ENCODE results near the gene IPO5. TPM values are rescaled to one million over a fixed set of nuclear protein-coding genes. Genes with fewer than 3 reads are reported as not detected.
"Not testable (repeated sequence)": the region's sequence is repeated elsewhere in the genome, so short reads cannot be mapped to it uniquely, and the experiment has no call there.

The IPO5 gene
- total and polyA plus RNA-seq, 3 experiments from 2014 or later: 38.2 to 239 (median 225) TPM

GRCh38 chr13:98004107-98004506, 50.6 kb downstream of the IPO5 start:
- Mint-ChIP-seq H3K4me1 (no peaks in the 10 kb centered on the region), H3K27ac (peak overlapping the region in 1 of 8 donors; percentile 74), H3K4me3 (no peak overlapping the region), H3K36me3 (peaks cover 31 to 89% (median 38%) of the 10 kb centered on the region in 3 donors), H3K9me3 (no peaks in the 10 kb centered on the region), H3K27me3 (no peaks in the 10 kb centered on the region)
- peaks cover 42% of the 10 kb centered on the region for H3K36me3 ChIP-seq (ENCODE audit: insufficient read depth, low read length)
- no peaks in the 10 kb centered on the region for H3K9me3 ChIP-seq (ENCODE audit: low read length)
- no peak for DNase-seq
- no peak overlapping the region for H3K27ac ChIP-seq (ENCODE audit: low read depth, low read length)
- H3K4me3 ChIP-seq (ENCODE audit: low read length): no peak overlapping the region
- ChIA-PET POLR2A (no interaction called here), CTCF (no interaction called here)
- no peaks in the 10 kb centered on the region for H3K27me3 ChIP-seq (ENCODE audit: insufficient read depth, low read length, poor library complexity, severe bottlenecking)
- H3K4me1 ChIP-seq (ENCODE audit: insufficient read depth, low read length): no peaks in the 10 kb centered on the region

- H3K27me3 Mint-ChIP-seq; H3K4me3 ChIP-seq (ENCODE audit: low read length); CTCF ChIA-PET; H3K27ac Mint-ChIP-seq; H3K27ac ChIP-seq (ENCODE audit: low read depth, low read length); DNase-seq; H3K9me3 ChIP-seq (ENCODE audit: low read length); H3K4me1 ChIP-seq (ENCODE audit: insufficient read depth, low read length); H3K4me3 Mint-ChIP-seq; H3K27me3 ChIP-seq (ENCODE audit: insufficient read depth, low read length, poor library complexity, severe bottlenecking); H3K4me1 Mint-ChIP-seq; POLR2A ChIA-PET; H3K9me3 Mint-ChIP-seq: not testable (repeated sequence)
- H3K36me3 ChIP-seq (ENCODE audit: insufficient read depth, low read length): peaks cover 44% of the 10 kb centered on the region
- peaks cover 33 to 90% (median 38%) of the 10 kb centered on the region in 3 donors for H3K36me3 Mint-ChIP-seq
Observed at GRCh38 chr13:98004997-98005396, 51.5 kb downstream of the IPO5 start.

DNA sequence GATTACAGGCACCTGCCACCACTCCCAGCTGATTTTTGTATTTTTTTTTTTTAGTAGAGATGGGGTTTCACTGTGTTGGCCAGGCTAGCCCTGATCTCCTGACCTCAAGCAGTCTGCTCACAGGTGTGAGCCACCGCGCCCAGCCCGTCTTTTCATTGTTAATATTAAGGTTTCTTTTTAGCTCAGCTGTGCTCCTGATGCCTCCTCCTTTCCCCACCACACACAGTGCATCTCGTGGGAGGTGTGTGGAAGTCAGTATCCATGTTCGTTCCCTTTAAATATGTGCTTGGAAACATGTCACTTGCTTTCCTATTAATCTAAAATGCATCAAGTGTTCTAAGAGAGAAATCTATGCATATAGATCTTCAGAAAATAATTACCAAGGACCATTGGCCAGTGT, 53.5 kb downstream of the IPO5 start:
- Mint-ChIP-seq H3K9me3 (no peaks in the 10 kb centered on the region), H3K27ac (peak overlapping the region in 1 of 8 donors; percentile 15), H3K27me3 (no peaks in the 10 kb centered on the region), H3K4me1 (no peaks in the 10 kb centered on the region), H3K4me3 (no peak overlapping the region), H3K36me3 (peaks cover 40 to 87% (median 40%) of the 10 kb centered on the region in 3 donors)
- Histone ChIP-seq H3K27me3 (ENCODE audit: insufficient read depth, low read length, poor library complexity, severe bottlenecking) (no peaks in the 10 kb centered on the region), H3K36me3 (ENCODE audit: insufficient read depth, low read length) (peaks cover 48% of the 10 kb centered on the region), H3K4me1 (ENCODE audit: insufficient read depth, low read length) (no peaks in the 10 kb centered on the region), H3K9me3 (ENCODE audit: low read length) (no peaks in the 10 kb centered on the region), H3K4me3 (ENCODE audit: low read length) (no peak overlapping the region), H3K27ac (ENCODE audit: low read depth, low read length) (no peak overlapping the region)
- ChIA-PET POLR2A (interaction anchor here (0.6 to 0.7 kb wide), 2 partner anchors 434 to 852 kb away, joined by 7 to 8 read pairs; no protein-coding TSS in a partner anchor), CTCF (no interaction called here)
- DNase-seq: no peak

- Histone ChIP-seq H3K4me1 (ENCODE audit: insufficient read depth, low read length) (no peaks in the 10 kb centered on the region), H3K36me3 (ENCODE audit: insufficient read depth, low read length) (peaks cover 31% of the 10 kb centered on the region), H3K4me3 (ENCODE audit: low read length) (no peak overlapping the region), H3K27me3 (ENCODE audit: insufficient read depth, low read length, poor library complexity, severe bottlenecking) (no peaks in the 10 kb centered on the region), H3K27ac (ENCODE audit: low read depth, low read length) (no peak overlapping the region), H3K9me3 (ENCODE audit: low read length) (no peaks in the 10 kb centered on the region)
- Mint-ChIP-seq H3K4me1 (no peaks in the 10 kb centered on the region), H3K27me3 (no peaks in the 10 kb centered on the region), H3K9me3 (no peaks in the 10 kb centered on the region), H3K36me3 (peaks cover 20 to 85% (median 40%) of the 10 kb centered on the region in 3 donors), H3K27ac (no peak overlapping the region), H3K4me3 (no peak overlapping the region)
- DNase-seq: no peak
- ChIA-PET CTCF (no interaction called here), POLR2A (no interaction called here)
Observed at GRCh38 chr13:98013241-98013640, 59.8 kb downstream of the IPO5 start.

GRCh38 chr13:98014766-98015165, 61.3 kb downstream of the IPO5 start:
- no peaks in the 10 kb centered on the region for H3K4me1 Mint-ChIP-seq
- Histone ChIP-seq H3K36me3 (ENCODE audit: insufficient read depth, low read length) (peaks cover 35% of the 10 kb centered on the region), H3K4me1 (ENCODE audit: insufficient read depth, low read length) (no peaks in the 10 kb centered on the region), H3K27ac (ENCODE audit: low read depth, low read length) (no peak overlapping the region), H3K27me3 (ENCODE audit: insufficient read depth, low read length, poor library complexity, severe bottlenecking) (no peaks in the 10 kb centered on the region), H3K9me3 (ENCODE audit: low read length) (no peaks in the 10 kb centered on the region), H3K4me3 (ENCODE audit: low read length) (no peak overlapping the region)
- DNase-seq: no peak
- H3K27ac Mint-ChIP-seq: peak overlapping the region in 5 of 8 donors; percentile 3 to 78 (median 30)
- ChIA-PET POLR2A (no interaction called here), CTCF (no interaction called here)
- H3K9me3 Mint-ChIP-seq: no peaks in the 10 kb centered on the region
- H3K4me3 Mint-ChIP-seq: no peak overlapping the region
- no peaks in the 10 kb centered on the region for H3K27me3 Mint-ChIP-seq
- peaks cover 16 to 85% (median 41%) of the 10 kb centered on the region in 3 donors for H3K36me3 Mint-ChIP-seq

DNA sequence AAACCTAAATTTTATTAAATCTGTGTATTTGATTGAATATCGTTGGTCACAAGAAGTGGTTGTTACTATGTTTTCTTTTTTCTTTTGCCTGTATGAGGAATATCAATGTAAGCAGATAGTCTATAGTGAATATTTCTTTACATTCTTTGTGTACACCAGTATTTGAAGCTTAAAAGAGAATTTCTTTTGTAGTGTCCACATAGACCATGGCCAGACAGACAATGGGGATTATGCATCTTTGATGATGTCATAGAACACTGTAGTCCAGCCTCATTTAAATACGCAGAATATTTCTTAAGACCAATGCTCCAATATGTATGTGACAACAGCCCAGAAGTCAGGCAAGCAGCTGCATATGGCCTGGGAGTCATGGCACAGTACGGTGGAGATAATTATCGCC, 64.8 kb downstream of the IPO5 start:
- ChIA-PET POLR2A (no interaction called here), CTCF (no interaction called here)
- Mint-ChIP-seq H3K9me3 (no peaks in the 10 kb centered on the region), H3K36me3 (peaks cover 8 to 84% (median 41%) of the 10 kb centered on the region in 3 donors), H3K4me1 (no peaks in the 10 kb centered on the region), H3K27ac (peak overlapping the region in 1 of 8 donors; percentile 55), H3K27me3 (no peaks in the 10 kb centered on the region), H3K4me3 (no peak overlapping the region)
- Histone ChIP-seq H3K27ac (ENCODE audit: low read depth, low read length) (no peak overlapping the region), H3K9me3 (ENCODE audit: low read length) (no peaks in the 10 kb centered on the region), H3K27me3 (ENCODE audit: insufficient read depth, low read length, poor library complexity, severe bottlenecking) (no peaks in the 10 kb centered on the region), H3K4me3 (ENCODE audit: low read length) (no peak overlapping the region), H3K4me1 (ENCODE audit: insufficient read depth, low read length) (no peaks in the 10 kb centered on the region), H3K36me3 (ENCODE audit: insufficient read depth, low read length) (peaks cover 33% of the 10 kb centered on the region)
- no peak for DNase-seq

DNA sequence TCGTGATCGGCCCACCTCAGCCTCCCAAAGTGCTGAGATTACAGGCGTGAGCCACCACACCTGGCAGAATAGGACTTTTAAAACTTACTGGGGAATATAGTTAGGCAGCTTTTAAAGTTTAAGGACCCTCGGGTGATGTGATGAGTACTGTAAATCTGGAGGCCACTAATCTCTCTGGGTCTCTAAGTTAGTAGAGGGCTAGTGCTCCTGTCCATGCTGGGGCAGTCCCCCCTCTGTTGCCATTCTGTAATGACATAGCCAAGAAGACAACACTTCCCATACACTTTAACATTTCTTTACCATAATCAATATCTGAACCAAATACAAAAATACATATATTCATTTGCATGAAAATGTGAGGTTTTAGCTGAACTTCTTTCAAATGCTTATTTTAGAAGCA, 65.7 kb downstream of the IPO5 start:
- no peaks in the 10 kb centered on the region for H3K27me3 ChIP-seq (ENCODE audit: insufficient read depth, low read length, poor library complexity, severe bottlenecking)
- Mint-ChIP-seq H3K4me1 (no peaks in the 10 kb centered on the region), H3K27ac (no peak overlapping the region), H3K4me3 (no peak overlapping the region), H3K9me3 (no peaks in the 10 kb centered on the region), H3K27me3 (no peaks in the 10 kb centered on the region), H3K36me3 (peaks cover 8 to 84% (median 39%) of the 10 kb centered on the region in 3 donors)
- no peak overlapping the region for H3K27ac ChIP-seq (ENCODE audit: low read depth, low read length)
- ChIA-PET CTCF (no interaction called here), POLR2A (no interaction called here)
- H3K36me3 ChIP-seq (ENCODE audit: insufficient read depth, low read length): peaks cover 24% of the 10 kb centered on the region
- no peak overlapping the region for H3K4me3 ChIP-seq (ENCODE audit: low read length)
- H3K9me3 ChIP-seq (ENCODE audit: low read length): no peaks in the 10 kb centered on the region
- no peaks in the 10 kb centered on the region for H3K4me1 ChIP-seq (ENCODE audit: insufficient read depth, low read length)
- no peak for DNase-seq

GRCh38 chr13:98020271-98020670, 66.8 kb downstream of the IPO5 start:
- no peak for DNase-seq
- CTCF ChIA-PET: interaction anchor here (1.6 kb wide), 1 partner anchor 10 kb away, joined by 3 read pairs; no protein-coding TSS in a partner anchor
- peaks cover 23% of the 10 kb centered on the region for H3K36me3 ChIP-seq (ENCODE audit: insufficient read depth, low read length)
- Mint-ChIP-seq H3K27me3 (no peaks in the 10 kb centered on the region), H3K9me3 (no peaks in the 10 kb centered on the region), H3K36me3 (peaks cover 8 to 77% (median 33%) of the 10 kb centered on the region in 3 donors), H3K27ac (no peak overlapping the region), H3K4me1 (no peaks in the 10 kb centered on the region), H3K4me3 (no peak overlapping the region)
- no peaks in the 10 kb centered on the region for H3K4me1 ChIP-seq (ENCODE audit: insufficient read depth, low read length)
- H3K27me3 ChIP-seq (ENCODE audit: insufficient read depth, low read length, poor library complexity, severe bottlenecking): no peaks in the 10 kb centered on the region
- H3K4me3 ChIP-seq (ENCODE audit: low read length): no peak overlapping the region
- POLR2A ChIA-PET: no interaction called here
- H3K27ac ChIP-seq (ENCODE audit: low read depth, low read length): no peak overlapping the region
- no peaks in the 10 kb centered on the region for H3K9me3 ChIP-seq (ENCODE audit: low read length)

- Histone ChIP-seq H3K27me3 (ENCODE audit: insufficient read depth, low read length, poor library complexity, severe bottlenecking) (no peaks in the 10 kb centered on the region), H3K27ac (ENCODE audit: low read depth, low read length) (no peak overlapping the region), H3K9me3 (ENCODE audit: low read length) (no peaks in the 10 kb centered on the region), H3K36me3 (ENCODE audit: insufficient read depth, low read length) (peaks cover 19% of the 10 kb centered on the region), H3K4me3 (ENCODE audit: low read length) (no peak overlapping the region), H3K4me1 (ENCODE audit: insufficient read depth, low read length) (no peaks in the 10 kb centered on the region)
- POLR2A ChIA-PET: no interaction called here
- no peaks in the 10 kb centered on the region for H3K27me3 Mint-ChIP-seq
- peaks cover 8 to 61% (median 30%) of the 10 kb centered on the region in 3 donors for H3K36me3 Mint-ChIP-seq
- H3K4me3 Mint-ChIP-seq: no peak overlapping the region
- CTCF ChIA-PET: no interaction called here
- no peak for DNase-seq
- no peak overlapping the region for H3K27ac Mint-ChIP-seq
- no peaks in the 10 kb centered on the region for H3K9me3 Mint-ChIP-seq
- no peaks in the 10 kb centered on the region for H3K4me1 Mint-ChIP-seq
Observed at GRCh38 chr13:98022210-98022609, 68.7 kb downstream of the IPO5 start.

All from CD8-positive, alpha-beta memory T cell (primary cell).